GM21367 (cell line): ENCODE data around the gene IKZF2.

ENCODE experiments used
- ATAC-seq: cut with Tn5 transposase; IDR thresholded peaks from one replicate; pipeline ENCODE4 v1.9.1; 2021; ENCODE audit not compliant: unreplicated experiment

IKZF2 gene

DNA sequence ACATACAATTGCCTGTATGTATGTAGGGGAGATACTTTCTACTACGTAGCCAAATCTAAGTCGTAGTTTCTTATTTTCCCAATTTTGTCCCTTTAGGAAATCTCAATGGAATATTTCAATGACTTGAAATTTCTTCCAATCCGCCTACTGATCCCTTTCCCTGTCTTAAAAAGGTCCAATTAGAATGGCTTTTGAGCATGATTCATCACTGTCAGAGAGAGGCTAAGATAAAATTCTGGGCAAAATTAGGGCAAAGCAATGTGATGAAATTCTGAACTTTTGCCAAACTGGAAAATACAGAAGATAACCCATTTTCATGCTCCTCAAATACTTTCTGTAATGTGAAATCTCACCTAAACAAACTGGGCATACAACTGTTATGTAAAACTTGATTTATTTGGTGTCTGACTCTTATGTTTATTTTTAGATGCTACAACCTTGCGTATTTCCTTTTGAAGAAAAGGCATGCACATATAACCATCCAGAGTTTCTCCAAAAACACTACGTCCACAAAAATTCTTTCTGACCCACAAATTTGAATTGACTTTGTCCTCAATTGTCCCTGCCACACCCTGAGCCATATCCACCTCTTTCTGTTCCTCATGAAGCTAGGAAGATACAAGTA, 147.1 kb downstream of the IKZF2 start:
- no peak for ATAC-seq

DNA sequence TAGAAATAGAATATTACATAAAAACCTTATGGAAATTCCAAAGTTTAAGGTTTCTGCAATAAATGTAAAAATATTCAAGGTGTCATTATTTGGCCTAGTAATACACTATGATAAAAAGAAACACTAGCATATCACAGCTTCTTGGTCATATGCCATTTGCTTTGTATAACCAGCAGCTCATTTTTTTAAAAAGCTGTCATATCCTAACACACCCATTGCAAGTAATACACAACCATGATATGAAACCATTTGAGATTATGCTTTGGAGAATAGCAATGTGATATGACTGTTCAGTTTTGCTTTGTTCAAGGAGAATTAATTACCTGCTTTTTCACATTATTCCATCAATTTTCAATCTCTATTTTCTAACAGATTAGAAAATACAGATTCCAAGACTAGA, 149.0 kb downstream of the IKZF2 start:
- ATAC-seq, result no peak

DNA sequence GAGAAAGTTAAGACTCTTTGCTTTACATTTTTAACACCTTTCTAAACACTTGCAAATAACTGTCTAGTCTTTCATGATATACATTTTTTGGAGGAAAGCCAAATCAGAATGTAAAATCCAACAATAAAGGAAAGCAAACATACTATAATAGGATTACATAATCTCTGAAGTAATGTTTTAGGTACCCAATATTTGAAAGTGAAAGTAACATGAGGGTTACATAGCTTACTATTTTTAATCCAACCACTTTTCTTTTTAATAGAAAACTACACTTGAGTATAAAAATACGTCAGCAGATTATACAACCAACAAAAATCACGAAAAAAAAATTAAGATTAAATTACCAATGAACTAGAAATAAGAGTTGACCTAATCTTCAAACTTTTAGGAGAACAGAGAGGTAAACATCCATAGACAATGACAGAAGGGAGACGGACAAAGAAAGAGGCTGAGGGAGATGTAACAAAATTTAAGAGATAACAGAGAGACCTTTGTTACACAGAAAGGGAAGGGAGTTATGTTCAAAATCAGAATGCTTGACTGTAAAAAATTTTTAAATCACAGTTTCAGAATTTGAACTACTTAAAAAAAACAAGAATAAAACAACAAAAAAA, 150.0 kb downstream of the IKZF2 start:
- no peak for ATAC-seq

DNA sequence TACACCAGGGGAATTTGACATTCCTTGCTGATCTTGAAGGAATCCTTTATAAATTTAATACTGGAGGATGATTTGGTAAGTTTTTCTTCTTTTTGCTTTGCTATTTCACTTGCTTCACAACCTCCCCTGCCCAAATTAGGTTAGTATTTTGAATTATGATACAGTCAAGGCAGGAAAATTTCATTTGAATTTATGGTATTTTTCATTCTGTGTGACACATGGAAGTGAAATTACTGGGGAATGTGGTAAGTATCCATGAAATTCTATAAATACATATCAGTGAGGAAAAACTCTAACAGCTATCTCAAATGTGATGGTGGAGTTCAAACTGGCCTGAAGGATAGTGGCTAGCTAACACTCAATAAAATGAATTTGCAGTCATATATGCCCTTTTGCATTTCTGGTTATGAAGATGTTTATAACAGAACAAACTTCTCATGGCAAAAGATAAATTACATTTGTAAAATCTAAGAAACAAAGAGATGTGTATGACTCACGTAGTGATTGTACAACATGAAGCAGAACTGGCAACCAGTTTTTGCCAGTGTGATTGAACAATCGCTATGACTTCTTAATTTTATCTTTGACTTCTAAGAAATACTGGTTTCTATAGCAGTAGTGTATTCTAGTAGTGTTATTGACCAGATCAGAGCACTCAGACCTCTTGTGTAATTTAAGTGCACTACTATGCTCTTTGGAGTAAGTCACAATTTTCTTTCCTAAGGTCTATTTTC, 152.6 kb downstream of the IKZF2 start:
- no peak for ATAC-seq

DNA sequence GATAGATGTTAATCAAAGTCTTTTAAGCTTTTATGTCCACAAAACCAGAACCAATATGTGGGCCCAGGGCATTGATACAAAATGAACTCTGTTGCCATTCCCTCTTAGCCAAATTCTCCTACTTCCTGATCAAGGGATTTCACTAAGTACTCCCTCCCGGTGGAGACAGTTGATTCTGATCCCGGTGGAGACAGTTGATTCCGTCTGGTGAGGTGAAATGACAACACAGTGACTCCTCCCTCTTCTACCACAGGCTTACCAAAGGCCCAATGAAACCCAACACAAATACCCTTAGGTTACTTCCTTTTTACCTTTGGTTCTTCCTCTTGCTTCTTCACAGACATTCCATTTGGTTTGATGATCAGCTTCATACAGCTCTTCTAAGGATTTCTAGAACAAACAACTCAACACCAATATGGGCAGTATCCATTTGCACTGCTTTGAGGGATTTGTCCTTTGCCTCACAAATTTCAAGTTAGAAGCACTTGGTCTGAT, 153.8 kb downstream of the IKZF2 start:
- no peak for ATAC-seq

DNA sequence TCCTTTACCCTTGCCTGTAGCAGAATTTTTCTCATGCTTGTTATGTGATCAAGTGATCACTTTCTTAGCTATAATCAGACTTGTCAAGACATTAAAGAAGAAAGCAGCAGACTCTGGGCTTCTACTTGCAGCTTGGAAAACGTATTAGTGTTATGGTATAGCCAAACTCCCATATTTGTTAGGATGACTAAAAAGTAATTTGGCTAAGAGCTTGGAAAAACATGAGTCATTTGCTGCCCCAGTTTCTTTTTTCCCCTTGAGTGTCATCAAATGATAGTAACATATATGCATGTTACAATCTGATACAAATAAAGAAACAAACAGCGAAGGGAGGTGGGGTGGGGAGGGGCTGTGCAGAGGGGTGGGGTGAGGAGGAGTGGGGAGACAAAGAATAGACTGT, 155.5 kb downstream of the IKZF2 start:
- no peak for ATAC-seq

DNA sequence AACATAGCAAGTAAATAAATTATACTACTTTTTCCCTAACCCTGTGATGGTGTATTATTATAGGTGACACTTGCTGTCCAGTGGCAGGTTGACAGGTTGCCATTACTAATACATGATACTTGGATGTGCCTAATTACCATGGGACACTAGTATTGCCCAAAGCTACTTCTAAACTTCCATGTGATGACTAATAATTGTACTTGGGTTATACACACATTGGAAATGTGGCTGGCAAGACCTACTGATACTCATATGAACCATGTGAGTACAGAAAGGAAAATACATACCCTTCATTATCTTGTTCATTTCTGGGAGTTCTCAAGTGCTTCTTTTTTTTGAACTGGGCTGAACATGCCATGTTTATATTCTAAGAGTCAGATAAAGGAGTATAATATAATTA, 156.4 kb downstream of the IKZF2 start:
- ATAC-seq, result no peak

DNA sequence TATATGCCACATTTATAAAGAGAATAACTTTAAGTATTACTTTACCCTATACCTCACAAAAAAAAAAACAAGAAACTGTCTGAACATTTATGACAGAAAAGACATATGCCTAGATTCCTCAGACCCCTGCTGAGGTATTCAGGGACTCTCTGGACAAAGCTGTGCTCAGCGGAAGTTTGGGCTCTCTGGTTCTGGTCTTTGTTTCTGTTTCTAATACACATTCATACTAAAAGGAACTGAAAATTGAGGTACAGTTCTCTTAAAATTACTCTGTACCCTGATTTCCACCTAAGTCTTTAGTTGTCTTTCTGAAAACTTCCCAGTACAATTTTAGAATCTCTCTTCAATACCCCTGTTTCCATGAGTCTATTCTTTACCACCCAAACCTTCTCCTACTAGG, 160.3 kb downstream of the IKZF2 start:
- peak; percentile 85 for ATAC-seq

DNA sequence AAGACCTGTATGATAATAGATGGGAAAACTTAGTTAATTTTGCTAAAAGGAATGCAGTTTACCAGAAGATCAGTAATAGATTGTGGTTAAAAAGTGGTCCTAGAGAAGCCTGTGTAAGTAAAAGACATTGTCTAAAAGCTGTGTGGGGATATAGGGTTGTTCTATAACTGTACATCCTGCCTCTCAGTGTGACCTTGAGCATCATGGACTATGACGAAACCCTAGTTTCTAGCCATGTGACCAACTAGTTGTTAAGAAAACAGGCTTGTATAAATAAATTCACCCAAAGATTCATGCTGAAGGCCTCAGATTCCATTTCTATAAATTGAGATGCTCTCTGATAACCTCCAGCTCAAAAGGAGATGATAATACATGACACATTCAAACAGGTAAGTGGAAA, 160.7 kb downstream of the IKZF2 start:
- peak; percentile 80 for ATAC-seq

DNA sequence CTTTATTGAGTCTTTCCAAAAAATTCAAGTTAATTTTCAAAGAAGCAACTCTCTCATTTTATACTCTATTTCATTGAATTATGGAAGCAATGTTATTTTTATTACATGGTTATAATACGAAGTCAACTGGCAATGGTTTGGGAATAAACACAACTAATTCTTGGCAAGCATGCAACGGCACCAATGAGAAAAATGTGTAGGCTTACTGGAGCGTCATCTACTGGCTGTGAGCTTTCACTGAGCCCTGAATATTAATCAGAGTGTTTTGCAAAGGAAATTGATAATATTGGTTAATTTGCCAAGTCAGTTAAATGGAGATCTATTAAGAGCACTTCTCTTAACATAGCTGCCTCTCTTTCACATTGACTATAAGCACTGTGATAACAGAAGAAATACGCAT, 163.9 kb downstream of the IKZF2 start:
- no peak for ATAC-seq

DNA sequence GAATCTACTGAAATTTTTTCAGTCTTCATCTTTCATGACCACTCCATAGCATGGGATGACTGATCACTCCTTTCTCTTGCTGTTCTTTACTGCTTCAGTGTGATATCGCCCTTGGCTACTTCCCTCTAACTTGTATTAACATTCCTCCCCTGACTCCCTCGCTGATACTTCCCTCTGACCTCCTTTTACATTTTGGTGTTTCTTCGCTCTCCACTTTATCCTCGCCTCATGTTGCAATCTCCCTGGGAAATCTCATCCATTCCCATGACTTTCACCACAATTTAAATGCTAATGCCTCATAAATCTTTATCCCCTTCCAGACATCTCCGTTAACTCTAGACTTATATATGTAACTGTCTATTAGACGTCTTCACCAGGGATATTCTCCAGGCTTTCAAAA, 167.3 kb downstream of the IKZF2 start:
- ATAC-seq, result no peak

DNA sequence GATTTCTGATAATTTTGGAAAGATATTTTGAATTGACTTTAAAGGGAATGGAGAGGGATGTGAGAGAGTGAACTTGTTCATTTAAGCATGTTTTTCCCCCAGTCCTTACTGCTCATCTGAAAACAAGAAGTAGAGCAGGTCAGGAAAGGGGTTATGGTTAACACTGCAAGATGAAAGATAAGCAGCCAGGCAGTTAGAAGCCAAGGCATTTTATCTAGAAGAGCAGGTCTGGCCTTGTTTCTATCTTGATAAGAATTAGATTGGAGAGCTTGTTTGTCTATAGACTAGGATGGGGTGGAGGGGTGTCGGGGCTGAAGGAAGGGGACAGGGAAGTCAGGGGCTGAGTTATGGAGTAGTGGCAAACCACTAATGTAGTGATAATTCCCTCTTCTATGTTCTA, 171.6 kb downstream of the IKZF2 start:
- ATAC-seq, result no peak

DNA sequence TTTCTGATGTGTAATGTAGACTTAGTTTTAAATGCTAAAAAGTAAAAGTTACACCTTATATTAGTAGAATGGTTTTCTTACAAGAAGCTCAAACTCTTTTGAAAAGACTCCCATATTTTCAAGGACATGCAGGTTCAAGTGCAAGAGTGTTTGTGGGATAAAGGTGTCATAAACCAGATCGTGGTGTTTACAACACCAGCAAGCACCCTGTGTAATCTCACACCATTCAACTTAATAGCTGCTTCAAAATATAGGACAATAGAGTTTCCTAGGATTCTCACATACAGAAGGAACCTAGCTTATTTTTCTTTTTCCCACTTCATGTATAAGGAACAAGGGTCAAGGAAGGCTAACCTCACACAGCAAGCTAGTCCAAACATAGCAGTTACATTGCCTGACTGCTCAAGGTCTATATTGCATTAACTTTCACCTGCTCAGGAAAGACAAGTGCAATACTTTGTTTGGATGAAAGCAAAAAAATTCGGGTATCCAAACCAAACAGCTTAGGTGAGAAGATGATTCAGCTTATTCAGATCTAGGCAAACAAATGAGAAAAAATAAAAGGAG, 172.3 kb downstream of the IKZF2 start:
- no peak for ATAC-seq

DNA sequence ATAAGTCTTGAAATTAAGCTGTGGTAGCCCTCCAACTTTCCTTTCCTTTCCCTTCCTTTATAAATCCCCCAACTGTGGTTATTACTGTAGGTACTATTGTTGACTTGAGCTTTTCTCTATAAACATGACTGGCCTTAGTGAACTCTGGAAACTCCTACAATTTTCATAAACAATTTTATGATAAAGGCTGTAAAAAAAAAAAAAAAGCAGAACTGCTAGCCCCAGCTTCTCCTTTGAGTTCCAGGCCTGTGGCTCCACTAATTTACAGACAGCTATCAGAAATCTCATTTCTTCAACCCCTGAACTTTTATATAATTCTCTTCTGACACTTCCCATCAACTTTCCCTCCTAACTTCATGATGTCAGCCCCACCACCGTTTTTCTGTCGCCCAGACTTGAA, 174.3 kb downstream of the IKZF2 start:
- ATAC-seq, result no peak

DNA sequence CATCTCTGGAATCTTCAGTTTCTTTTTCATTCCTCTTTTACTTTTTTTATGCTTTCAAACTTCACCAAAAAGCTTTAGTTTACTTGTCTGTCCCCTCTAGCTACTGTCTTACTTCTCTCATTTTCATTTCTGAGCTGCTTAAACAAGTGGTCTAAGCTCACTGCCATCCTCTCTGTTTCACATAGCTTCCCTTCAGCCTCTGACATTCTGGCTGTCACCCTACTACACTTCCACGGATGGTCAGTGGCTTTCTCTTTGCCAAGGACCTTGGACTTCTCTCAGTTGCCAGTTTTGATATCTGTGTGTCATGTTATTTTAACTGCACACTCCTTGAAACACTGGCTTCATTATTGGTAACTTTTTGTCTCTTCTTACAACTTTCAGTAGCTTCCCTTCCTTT, 176.1 kb downstream of the IKZF2 start:
- ATAC-seq, result no peak

DNA sequence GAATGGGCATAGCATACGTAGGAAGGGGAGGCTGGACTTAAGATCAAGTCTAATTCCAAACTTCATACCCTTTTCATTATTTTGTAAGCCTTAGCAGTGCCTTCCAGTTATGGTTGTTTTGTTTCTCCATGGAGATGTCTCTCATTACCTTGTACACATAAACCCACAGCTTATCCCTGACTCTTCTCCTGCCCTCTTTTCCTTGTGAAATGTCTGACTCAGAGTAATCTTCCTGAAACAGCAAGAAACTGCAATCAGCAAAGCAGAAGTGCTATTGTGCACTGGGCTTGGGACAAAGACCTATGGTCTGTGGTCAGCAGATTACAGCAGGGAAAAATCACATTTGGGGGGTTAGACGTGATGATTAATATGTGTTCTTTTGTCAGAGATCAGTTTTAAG, 176.7 kb downstream of the IKZF2 start:
- no peak for ATAC-seq

DNA sequence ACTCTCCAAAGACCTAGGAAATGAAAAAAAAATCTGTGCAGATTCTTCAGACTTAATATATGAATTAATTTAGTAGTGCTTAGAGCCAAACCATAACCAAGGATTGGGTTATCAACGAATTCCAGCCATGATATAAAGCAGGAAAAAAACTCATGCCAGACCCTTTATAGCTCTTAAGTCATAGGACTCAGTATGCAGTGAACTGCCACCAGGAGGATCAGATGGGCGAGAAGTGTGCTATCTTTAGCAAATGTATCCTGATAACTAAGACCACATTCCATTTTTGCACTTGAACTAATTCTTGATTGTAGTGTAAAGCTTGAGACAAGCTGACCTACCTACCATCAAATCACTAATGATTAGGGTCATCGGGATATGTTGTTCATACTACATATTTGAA, 178.1 kb downstream of the IKZF2 start:
- no peak for ATAC-seq

DNA sequence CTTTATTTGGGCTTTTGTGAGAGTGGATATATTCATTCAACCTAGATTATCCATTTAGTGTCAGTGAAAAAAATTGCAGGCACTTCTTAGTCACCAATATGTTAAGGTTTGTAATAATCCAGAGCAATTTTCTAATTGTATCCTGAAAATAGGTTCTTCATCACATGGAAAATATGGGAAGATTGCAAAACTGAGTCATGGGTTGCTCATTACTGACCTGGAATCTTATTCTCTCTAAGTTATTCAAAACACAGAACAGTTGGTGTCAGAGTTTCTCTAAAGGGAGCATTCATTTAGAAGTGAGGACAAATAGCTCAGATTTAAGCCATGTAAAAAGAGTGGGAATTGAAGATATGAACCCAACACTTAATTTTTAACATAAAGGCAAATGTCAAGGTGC, 181.3 kb downstream of the IKZF2 start:
- ATAC-seq, result no peak

DNA sequence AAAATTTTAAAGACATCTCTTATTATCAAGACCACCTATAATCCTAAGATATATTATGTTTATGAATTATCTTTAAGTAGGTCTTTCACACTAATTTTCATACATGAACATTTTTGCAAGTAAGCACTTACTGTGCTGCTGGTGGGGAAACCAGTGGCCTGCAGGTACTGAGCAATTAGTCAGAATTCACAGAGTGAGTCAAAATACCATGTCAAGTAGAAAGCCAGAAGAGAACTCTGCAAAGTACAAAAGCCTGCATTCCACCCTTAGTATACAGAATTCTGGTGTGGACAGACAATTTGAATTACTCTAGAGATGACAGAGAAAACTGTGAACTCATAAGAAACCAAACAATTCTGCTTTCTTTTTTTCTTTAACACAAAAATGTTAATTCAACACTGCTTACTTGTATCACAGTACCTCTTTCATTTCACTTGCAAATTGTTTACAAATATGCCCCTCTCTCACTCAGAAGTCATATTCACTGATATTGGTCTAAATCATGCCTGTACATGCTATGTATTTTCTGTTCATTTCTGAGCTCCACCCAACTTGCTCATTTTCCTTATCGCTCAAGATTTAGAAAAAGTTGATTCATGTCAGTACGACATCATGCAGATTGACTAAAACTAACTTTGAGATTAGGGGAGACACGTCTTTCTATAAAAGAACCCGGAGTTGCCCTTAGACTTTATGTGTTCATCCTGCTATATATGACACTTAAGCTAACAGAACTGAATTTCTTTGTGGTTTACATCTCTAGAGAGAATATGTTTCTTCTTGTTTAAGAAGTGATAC, 182.9 kb downstream of the IKZF2 start:
- ATAC-seq, result no peak

DNA sequence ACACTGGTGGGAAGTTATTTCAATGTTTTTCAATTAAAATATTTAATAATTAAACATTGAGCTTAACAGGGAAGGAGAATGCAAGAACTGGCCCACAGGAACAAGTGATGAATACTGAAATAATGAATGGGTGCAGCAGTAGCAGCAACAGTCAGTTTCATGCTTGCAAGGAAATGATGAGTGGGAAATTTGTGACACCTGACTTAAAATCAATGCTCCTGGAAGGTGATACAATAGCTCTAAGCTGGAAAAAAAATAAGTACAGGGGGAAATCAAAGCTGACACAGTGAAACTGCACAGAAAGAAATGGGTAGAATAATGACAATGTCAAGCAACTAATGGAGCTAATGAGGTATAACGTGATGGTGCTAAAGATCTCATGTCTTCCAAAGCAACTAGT, 184.5 kb downstream of the IKZF2 start:
- ATAC-seq, result no peak

DNA sequence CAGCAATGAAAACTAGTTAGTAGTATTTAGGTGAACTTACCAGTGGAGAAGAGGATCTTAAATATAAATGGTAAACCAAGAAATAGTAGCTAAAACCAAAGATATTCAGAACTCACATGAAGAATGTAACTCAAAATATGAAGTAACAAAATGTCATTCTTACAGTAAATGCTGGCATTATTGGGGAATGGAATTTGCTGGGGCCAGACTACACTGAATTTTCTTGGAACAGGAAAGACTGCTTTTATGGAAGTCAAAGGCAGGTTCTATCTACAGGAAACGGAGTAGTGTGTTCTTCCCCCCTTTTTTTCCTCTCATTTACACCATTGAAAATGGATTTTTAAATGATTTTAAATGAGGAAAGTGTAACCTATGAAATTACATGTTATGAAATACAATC, 188.7 kb downstream of the IKZF2 start:
- ATAC-seq, result no peak
